SK-N-SH (cell line): ENCODE data around the gene MYO1H. TPM values are rescaled to one million over a fixed set of nuclear protein-coding genes. Genes with fewer than 3 reads are reported as not detected.

Experiments
- CTCF ChIA-PET: fragments of 300-600, 350-600 bp; formaldehyde crosslinking; extraction: SDS; loops from one replicate; lab custom pipeline; 2021; lab: Yijun Ruan, JAX
- POLR2A ChIA-PET: fragments of 350-600 bp; sonication (Branson Sonifier 250); formaldehyde crosslinking; extraction: SDS; loops from one replicate; lab custom pipeline; 2020; ENCODE audit warnings: antibody characterized with exemption, inconsistent platforms; lab: Yijun Ruan, JAX
- DNase-seq: peaks from one replicate; pipeline ENCODE4 v3.0.0; 2012
- H2AFZ ChIP-seq: fragments of 200-600 bp; sonication (generic); 2 replicates; pipeline ENCODE4 v1.8.1; 2016; ENCODE audit warnings: antibody characterized with exemption, mild to moderate bottlenecking, low read depth
- H3F3A ChIP-seq: fragments of 200-600 bp; sonication (generic); replicated peaks from 2 replicates; pipeline ENCODE3; 2016; ENCODE audit warnings: antibody characterized with exemption, mild to moderate bottlenecking; ENCODE audit not compliant: insufficient read depth
- H3K27ac ChIP-seq, 2 experiments: fragments of 200-500 bp in 1 of 2; fragments of 200-600 bp in 1 of 2; sonication (Bioruptor generic) in 1 of 2; sonication (generic), shearing (Covaris generic) in 1 of 2; 2 replicates each; pipeline versions ENCODE4 v1.5.1 to v1.6.1; 2014 to 2016; ENCODE audit warnings: low read depth in 2 of 2, inconsistent platforms in 1 of 2, low read length in 1 of 2, mild to moderate bottlenecking in 1 of 2, mixed read lengths in 1 of 2
- H3K27me3 ChIP-seq: fragments of 200-600 bp; sonication (generic), shearing (Covaris generic); 2 replicates; pipeline ENCODE4 v1.6.1; 2016; ENCODE audit warnings: mixed run types; ENCODE audit not compliant: insufficient read depth
- H3K36me3 ChIP-seq, 2 experiments: fragments of 200-500 bp in 1 of 2; fragments of 200-600 bp in 1 of 2; sonication (Bioruptor generic) in 1 of 2; sonication (generic) in 1 of 2; replicated peaks in 1 of 2; 2 replicates each; pipeline versions ENCODE3 to v1.5.1; 2014 to 2016; ENCODE audit warnings: low read length in 1 of 2, mild to moderate bottlenecking in 1 of 2; ENCODE audit not compliant: insufficient read depth in 2 of 2, control insufficient read depth in 1 of 2
- H3K4me1 ChIP-seq, 2 experiments: fragments of 200-500 bp in 1 of 2; fragments of 200-600 bp in 1 of 2; sonication (Bioruptor generic) in 1 of 2; sonication (generic), shearing (Covaris generic) in 1 of 2; 2 replicates each; pipeline versions ENCODE4 v1.5.1 to v1.6.1; 2014 to 2016; ENCODE audit warnings: low read depth in 1 of 2, low read length in 1 of 2, mixed run types in 1 of 2; ENCODE audit not compliant: insufficient read depth in 2 of 2, control insufficient read depth in 1 of 2
- H3K4me2 ChIP-seq: fragments of 200-600 bp; sonication (generic), shearing (Covaris generic); 2 replicates; pipeline ENCODE4 v1.6.1; 2017; ENCODE audit warnings: mixed run types
- H3K4me3 ChIP-seq, 2 experiments: fragments of 200-500 bp in 1 of 2; fragments of 200-600 bp in 1 of 2; sonication (Bioruptor generic) in 1 of 2; sonication (generic), shearing (Covaris generic) in 1 of 2; 2 replicates each; pipeline versions ENCODE4 v1.5.1 to v1.8.1; 2014 to 2016; ENCODE audit warnings: low read depth in 2 of 2, inconsistent platforms in 1 of 2, low read length in 1 of 2, mild to moderate bottlenecking in 1 of 2, mixed read lengths in 1 of 2, moderate library complexity in 1 of 2
- H3K79me2 ChIP-seq: fragments of 200-600 bp; sonication (generic); 2 replicates; pipeline ENCODE4 v1.8.1; 2017; ENCODE audit warnings: mild to moderate bottlenecking; ENCODE audit not compliant: insufficient read depth
- H3K9ac ChIP-seq: fragments of 200-600 bp; sonication (generic); 2 replicates; pipeline ENCODE4 v1.6.1; 2017; ENCODE audit warnings: mixed run types
- H3K9me2 ChIP-seq: fragments of 200-600 bp; sonication (generic); 2 replicates; pipeline ENCODE4 v1.6.1; 2017; ENCODE audit warnings: mixed run types
- H3K9me3 ChIP-seq: fragments of 200-600 bp; sonication (generic); 2 replicates; pipeline ENCODE4 v1.6.1; 2017; ENCODE audit warnings: mixed run types, mild to moderate bottlenecking, moderate library complexity
- H4K20me1 ChIP-seq: fragments of 200-600 bp; sonication (generic); 2 replicates; pipeline ENCODE4 v1.6.1; 2017; ENCODE audit warnings: mild to moderate bottlenecking, mixed run types; ENCODE audit not compliant: insufficient read depth
- CHD2 ChIP-seq: fragments of 150-350 bp; IDR thresholded peaks from 2 replicates; pipeline ENCODE4 v1.6.1; 2018; ENCODE audit warnings: low read length; ENCODE audit not compliant: partially characterized antibody
- CTCF ChIP-seq: fragments of 200-600 bp; sonication (generic); IDR thresholded peaks from 2 replicates; pipeline ENCODE4 v1.6.1; 2017; ENCODE audit warnings: antibody characterized with exemption, mild to moderate bottlenecking, moderate library complexity
- ELF1 ChIP-seq: IDR thresholded peaks from 2 replicates; pipeline ENCODE4 v1.4.0; 2012
- EZH2phosphoT487 ChIP-seq: fragments of 200-600 bp; sonication (generic); IDR thresholded peaks from 2 replicates; pipeline ENCODE4 v1.6.1; 2017; ENCODE audit warnings: low read depth, mixed run types, mild to moderate bottlenecking, antibody characterized with exemption, moderate library complexity, borderline replicate concordance
- FOXM1 ChIP-seq: IDR thresholded peaks from 2 replicates; pipeline ENCODE4 v1.4.0; 2012; ENCODE audit warnings: low read depth, mild to moderate bottlenecking
- GATA2 ChIP-seq: sonication (generic); formaldehyde crosslinking; IDR thresholded peaks from 2 replicates; pipeline ENCODE4 v1.5.0; 2020; ENCODE audit warnings: mild to moderate bottlenecking, missing genetic modification reagents
- MXI1 ChIP-seq: IDR thresholded peaks from 2 replicates; pipeline ENCODE4 v1.6.1; 2012; ENCODE audit warnings: mild to moderate bottlenecking, low read depth, low read length, improper control_type of control experiment
- NFIC ChIP-seq: IDR thresholded peaks from 2 replicates; pipeline ENCODE4 v1.4.0; 2012; ENCODE audit warnings: borderline replicate concordance
- NRF1 ChIP-seq: IDR thresholded peaks from 2 replicates; pipeline ENCODE4 v1.6.1; 2012; ENCODE audit warnings: low read depth, mild to moderate bottlenecking, low read length
- POLR2AphosphoS5 ChIP-seq: IDR thresholded peaks from 2 replicates; pipeline ENCODE4 v1.6.1; 2012; ENCODE audit warnings: low read depth, low read length
- RFX5 ChIP-seq: IDR thresholded peaks from 2 replicates; pipeline ENCODE4 v1.6.1; 2012; ENCODE audit warnings: mild to moderate bottlenecking, improper control_type of control experiment, low read length
- SMC3 ChIP-seq: IDR thresholded peaks from 2 replicates; pipeline ENCODE4 v1.6.1; 2012; ENCODE audit warnings: low read depth, low read length, improper control_type of control experiment
- TAF1 ChIP-seq: IDR thresholded peaks from 2 replicates; pipeline ENCODE4 v1.6.1; 2012; ENCODE audit warnings: low read depth, mild to moderate bottlenecking, low read length, moderate library complexity, borderline replicate concordance
- TCF12 ChIP-seq: IDR thresholded peaks from 2 replicates; pipeline ENCODE4 v1.4.0; 2012
- TEAD4 ChIP-seq: IDR thresholded peaks from 2 replicates; pipeline ENCODE4 v1.4.0; 2012; ENCODE audit warnings: mild to moderate bottlenecking, borderline replicate concordance; ENCODE audit not compliant: insufficient read depth
- WGBS: methylation state at CpG from one replicate; pipeline ENCODE4 v1.1.6; 2017; ENCODE audit warnings: low lambda C conversion rate; 5-methylcytosine and 5-hydroxymethylcytosine counted together
- polyA plus RNA-seq, 3 experiments: library from polyadenylated mRNA; depleted of rRNA; stranded (reverse); fragments of >200 nt; gene quantifications; 2 replicates each; pipeline ENCODE4 v1.2.3, GENCODE V29; 2012
- TF ChIP-seq, protein P1 (sequence below): IDR thresholded peaks from 2 replicates; pipeline ENCODE4; 2012

The MYO1H gene
- polyA plus RNA-seq, 1 of the 3 experiments (the other 2 are of a cell fraction), result not detected

- H3K79me2 ChIP-seq, result no peaks in the 10 kb centered on the region
- no peak for TF ChIP-seq TEAD4
- TF ChIP-seq GATA2 (CRISPR knock-in tag), result no peak
- no peak for TF ChIP-seq SMC3
- TF ChIP-seq RFX5, result no peak
- TF ChIP-seq TCF12, result no peak
- no peak for TF ChIP-seq POLR2AphosphoS5
- no peak for TF ChIP-seq NFIC
- no peaks in the 10 kb centered on the region for H3K9me3 ChIP-seq
- no peak for DNase-seq
- no peaks in the 10 kb centered on the region for H3K9me2 ChIP-seq
- no peaks in the 10 kb centered on the region for H3K4me1 ChIP-seq
- H2AFZ ChIP-seq, result no peak overlapping the region
- peaks cover 53 to 92% of the 10 kb centered on the region in 2 experiments for H3K36me3 ChIP-seq
- POLR2A ChIA-PET, result no interaction called here
- no peak overlapping the region for H3K27ac ChIP-seq
- CTCF ChIA-PET, result no interaction called here
- H3K4me2 ChIP-seq, result no peak overlapping the region
- 81% methylated on average over 7 of the region's 7 CpGs for WGBS
- no peaks in the 10 kb centered on the region for H3F3A ChIP-seq
- no peaks in the 10 kb centered on the region for H3K27me3 ChIP-seq
- H3K9ac ChIP-seq, result no peak overlapping the region
- H4K20me1 ChIP-seq, result no peaks in the 10 kb centered on the region
- H3K4me3 ChIP-seq, result no peak overlapping the region
Observed at GRCh38 chr12:109488051-109488665, 140.5 kb downstream of the MYO1H start.

DNA sequence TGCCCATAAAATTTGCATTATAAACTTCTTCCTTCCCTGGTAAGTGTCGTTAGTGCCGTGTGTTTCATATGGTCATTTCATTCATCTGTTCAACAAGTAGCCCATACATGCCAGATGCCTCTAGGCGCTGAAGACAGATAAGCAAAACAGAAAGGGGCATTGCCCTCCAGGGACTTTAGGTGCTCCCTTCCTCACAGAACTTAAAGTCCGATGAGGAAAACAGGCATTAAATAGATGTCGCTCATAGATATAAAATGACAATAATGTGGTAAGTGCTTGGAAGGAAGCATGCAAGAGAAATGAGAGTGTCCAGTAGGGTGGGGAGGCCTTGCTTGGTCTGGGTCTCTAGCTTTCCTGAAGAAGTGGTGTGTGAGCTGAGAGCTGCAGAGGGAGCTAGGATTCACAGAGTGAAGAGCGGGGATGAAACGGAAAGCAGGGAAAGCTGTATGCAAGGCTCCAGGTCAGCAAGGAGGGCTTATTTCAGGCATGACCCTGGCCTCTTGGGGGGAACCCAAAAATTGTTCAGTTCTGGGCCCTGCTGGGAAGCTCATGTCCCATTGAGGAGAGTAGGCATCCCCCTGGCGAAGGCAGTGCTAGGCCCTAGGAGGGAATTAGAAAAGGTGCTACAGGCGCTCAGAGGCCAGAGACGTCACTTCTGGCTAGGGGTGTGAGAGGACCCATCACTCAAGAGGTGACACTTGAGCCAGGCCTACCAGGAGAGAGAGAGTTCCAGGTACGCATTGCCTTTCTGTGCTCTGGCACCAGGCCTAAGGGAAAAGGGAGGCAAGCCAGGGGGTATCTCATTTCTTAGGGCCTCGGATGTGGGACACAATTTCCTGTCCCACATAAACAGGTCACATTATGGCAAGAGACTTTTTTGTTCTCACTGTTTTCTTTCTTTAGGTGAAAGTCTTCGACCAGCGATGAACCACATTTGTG lies 141.6 kb downstream of the MYO1H start:
- H3K9ac ChIP-seq, result no peak overlapping the region
- no peak overlapping the region for H3K27ac ChIP-seq
- POLR2A ChIA-PET, result no interaction called here
- H3K9me3 ChIP-seq, result no peaks in the 10 kb centered on the region
- TF ChIP-seq, protein P1, sequence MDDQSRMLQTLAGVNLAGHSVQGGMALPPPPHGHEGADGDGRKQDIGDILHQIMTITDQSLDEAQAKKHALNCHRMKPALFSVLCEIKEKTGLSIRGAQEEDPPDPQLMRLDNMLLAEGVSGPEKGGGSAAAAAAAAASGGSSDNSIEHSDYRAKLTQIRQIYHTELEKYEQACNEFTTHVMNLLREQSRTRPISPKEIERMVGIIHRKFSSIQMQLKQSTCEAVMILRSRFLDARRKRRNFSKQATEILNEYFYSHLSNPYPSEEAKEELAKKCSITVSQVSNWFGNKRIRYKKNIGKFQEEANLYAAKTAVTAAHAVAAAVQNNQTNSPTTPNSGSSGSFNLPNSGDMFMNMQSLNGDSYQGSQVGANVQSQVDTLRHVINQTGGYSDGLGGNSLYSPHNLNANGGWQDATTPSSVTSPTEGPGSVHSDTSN, result no peak
- TF ChIP-seq POLR2AphosphoS5 (no peak), CHD2 (no peak), ELF1 (no peak), CTCF (no peak), FOXM1 (no peak), NRF1 (no peak), GATA2 (CRISPR knock-in tag) (no peak), TAF1 (no peak), EZH2phosphoT487 (no peak), SMC3 (no peak), MXI1 (no peak)
- CTCF ChIA-PET, result interaction anchor here (0.6 to 2.0 kb wide), 2 partner anchors 9 to 61 kb away, joined by 3 to 5 read pairs; no protein-coding TSS in a partner anchor
- no peaks in the 10 kb centered on the region for H3F3A ChIP-seq
- no peaks in the 10 kb centered on the region for H4K20me1 ChIP-seq
- 87% methylated on average over 14 of the region's 14 CpGs for WGBS
- peaks cover 51 to 88% of the 10 kb centered on the region in 2 experiments for H3K36me3 ChIP-seq
- H2AFZ ChIP-seq, result no peak overlapping the region
- no peaks in the 10 kb centered on the region for H3K4me1 ChIP-seq
- no peak overlapping the region for H3K4me2 ChIP-seq
- H3K79me2 ChIP-seq, result no peaks in the 10 kb centered on the region
- H3K9me2 ChIP-seq, result no peaks in the 10 kb centered on the region
- H3K4me3 ChIP-seq, result no peak overlapping the region
- H3K27me3 ChIP-seq, result no peaks in the 10 kb centered on the region
- no peak for DNase-seq
